ENCODE results near the gene ECI1.

Gene ECI1

DNA sequence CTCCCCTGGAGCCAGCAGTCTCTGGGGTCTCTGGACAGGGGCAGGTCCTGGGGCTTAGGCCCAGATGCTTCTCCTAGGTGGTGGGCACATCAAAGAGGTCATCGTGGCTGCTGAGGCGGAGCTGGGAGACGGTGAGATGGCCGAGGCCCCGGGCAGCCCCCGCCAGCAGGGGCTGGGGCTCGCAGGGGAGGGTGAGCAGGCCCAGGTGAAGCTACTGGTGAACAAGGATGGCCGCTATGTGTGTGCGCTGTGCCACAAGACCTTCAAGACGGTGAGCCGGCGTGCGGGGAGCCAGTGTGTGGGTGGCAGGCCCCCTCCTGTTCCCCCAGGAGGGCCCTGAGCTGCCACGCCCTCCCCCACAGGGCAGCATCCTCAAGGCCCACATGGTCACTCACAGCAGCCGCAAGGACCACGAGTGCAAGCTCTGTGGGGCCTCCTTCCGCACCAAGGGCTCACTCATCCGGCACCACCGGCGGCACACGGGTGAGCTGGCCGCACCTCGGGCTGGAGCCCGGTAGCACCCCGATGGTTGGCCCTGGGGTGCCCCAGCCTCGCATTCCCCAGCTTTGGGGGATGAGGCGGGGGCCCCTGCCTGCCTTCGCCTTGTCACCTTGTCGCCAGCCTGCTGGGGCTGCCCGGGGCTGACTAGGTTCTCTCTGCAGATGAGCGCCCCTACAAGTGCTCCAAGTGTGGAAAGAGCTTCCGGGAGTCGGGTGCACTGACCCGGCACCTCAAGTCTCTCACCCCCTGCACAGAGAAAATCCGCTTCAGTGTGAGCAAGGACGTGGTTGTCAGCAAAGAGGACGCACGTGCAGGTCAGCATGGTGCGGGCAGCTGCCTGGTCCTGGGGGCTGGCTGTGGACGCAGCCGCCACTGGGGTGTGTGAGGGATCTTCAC is 19.0 kb downstream of the ECI1 start:
- no peak for DNase-seq

DNA sequence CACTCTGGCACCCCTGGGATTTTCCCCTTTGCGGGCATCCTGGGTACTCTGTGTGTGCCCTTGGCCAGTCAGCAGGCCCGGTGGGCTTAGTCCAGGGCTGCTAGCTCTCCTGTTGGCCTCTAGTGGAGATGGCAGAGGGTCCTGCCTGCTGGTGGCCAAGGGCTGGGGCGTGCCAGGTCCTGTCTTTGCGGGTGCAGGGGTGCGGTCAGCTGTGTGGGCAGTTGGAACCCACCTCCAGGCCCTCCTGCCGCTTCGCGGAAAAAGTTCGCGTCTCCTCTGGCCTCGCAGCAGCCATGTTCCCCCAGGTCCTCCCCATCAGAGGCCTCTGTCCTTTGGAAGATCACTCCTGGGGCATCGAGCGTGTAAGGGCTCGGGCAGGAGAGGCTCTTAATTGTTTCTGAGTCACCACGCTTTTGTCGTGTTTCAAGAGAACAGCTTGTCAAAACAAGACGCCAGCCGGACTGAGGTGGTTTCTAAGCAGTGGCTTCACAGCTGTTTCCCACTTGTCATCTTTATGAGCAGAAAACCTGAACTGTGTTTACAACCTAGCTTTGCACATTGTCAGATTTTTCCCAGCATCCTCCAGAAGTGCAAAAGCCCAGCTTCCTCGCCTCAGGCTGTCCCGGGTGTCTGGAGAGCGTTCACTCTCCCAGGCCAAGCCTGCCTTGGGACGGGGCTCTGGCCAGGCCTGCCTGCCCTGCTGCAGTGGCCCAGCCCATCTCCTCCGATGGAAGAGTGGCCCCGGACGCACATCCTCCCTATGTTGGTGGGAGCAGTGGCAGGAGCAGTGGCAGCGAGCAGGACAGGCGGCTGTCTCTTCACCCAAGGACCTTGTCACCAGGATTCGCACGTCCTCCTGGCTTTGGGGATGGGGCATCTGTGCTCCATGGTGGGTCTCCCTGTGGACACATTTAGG is 20.1 kb downstream of the ECI1 start:
- DNase-seq = no peak

DNA sequence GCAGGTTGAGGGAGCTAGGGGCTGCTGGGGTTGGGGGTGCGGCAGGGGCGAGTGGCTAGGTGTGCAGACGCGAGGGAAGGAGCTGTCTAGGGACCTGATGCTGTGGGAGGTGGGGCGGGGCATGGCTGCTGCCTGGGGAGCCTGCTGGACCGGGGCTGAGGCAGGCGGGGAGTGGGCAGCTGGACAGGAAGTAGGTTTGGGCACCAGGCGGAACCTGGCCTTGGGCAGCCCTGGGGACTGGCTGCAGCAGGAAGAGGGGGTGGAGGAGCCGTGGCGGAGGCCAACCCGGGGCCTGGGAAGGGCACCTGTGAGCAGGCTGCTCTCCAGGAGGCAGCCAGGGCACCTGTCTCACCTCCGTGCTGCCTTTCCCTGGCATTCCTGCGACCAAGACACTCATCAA is 21.0 kb downstream of the ECI1 start:
- DNase-seq = no peak

DNA sequence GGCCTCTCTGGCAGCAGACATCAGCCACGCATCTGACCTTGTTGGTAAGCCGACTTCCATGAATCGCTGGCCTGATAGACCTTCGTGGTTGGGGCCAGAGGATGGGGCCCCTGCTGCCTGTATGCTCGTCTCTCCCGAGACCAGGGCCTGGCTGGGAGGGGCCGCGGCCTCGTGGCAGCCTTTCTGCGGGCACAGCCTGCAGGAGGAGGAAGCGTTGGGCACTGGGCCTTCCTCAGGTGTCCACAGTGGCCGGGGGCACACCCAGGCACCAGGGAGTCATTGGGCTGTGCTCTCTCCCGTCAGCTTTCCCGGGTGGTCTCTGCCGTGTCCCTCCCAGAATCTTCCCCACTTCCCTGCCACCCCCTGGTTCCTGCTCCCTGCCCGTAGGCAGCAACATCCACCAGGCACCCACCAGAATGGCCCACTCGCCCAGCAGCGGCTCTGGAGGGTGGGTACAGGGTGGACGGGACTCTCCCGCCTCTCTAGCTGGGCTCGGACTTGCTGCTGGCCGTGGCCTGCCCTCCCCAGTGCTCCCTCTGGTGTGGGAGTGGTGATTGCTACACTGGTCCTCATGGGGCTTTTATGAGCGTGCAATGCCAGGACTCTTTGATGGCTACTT is 21.6 kb downstream of the ECI1 start:
- DNase-seq = no peak

DNA sequence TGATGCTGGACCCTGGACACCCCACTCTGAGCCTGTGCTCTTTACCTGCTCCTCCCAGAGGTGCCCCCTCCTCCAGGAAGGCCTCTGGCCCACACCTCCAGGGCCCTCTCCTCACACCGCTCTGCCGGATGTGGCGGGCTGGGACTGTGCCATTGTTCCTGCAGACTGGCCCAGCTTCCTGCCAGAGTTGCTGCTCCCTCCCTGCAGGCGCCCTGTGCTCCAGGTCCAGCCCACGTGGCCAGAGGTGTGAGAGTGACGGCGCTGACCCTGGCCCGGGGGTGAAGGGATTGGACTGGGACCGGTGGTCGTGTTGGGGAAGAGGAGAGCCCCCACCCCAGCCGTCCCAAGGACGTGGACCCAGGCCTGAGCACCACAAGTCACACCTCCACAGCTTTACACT is 22.3 kb downstream of the ECI1 start:
- no peak for DNase-seq

DNA sequence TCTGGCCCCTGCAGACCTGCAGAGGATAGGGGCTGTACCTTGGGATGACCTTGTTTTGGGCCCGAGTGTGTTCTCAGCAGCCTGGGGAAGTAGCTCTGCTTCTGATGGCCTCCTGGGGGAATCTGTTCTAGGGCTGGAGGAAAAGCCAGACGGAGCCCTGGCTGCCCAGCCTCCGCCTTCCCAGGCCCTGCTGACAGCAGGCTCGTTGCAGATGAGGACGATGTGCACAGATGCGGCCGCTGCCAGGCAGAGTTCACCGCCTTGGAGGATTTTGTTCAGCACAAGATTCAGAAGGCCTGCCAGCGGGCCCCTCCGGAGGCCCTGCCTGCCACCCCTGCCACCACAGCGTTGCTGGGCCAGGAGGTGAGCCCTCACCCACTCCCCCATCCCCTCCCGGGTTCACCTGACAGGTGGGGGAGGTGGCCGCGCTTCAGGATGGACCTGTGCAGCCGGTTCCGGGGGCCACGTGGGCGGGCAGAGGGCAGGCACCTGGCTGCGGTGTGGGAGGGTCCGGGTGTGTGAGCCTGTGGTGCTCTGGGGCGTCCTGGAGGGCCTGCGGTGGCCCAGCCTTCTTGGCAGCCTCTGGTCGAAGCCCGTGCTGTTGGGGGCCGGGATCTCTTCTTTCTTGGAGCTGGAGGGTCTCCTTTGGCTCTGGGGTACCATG is 23.1 kb downstream of the ECI1 start:
- no peak for DNase-seq

DNA sequence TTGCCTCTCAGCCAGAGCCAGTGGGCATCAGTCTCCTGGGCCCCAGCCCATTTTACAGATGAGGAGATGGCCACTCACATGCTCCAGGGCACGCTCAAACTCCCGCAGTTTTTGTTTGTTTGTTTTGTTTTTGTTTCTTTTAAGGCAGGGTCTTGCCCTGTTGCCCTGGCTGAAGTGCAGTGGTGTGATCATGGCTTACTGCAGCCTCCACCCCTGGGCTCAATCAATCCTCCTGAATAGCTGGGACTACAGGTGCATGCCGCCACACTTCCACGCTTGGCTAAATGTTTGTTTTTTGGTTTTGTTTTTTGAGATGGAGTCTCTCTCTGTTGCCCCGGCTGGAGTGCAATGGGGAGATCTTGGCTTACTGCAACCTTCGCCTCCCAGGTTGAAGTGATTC is 24.5 kb downstream of the ECI1 start:
- DNase-seq = no peak

DNA sequence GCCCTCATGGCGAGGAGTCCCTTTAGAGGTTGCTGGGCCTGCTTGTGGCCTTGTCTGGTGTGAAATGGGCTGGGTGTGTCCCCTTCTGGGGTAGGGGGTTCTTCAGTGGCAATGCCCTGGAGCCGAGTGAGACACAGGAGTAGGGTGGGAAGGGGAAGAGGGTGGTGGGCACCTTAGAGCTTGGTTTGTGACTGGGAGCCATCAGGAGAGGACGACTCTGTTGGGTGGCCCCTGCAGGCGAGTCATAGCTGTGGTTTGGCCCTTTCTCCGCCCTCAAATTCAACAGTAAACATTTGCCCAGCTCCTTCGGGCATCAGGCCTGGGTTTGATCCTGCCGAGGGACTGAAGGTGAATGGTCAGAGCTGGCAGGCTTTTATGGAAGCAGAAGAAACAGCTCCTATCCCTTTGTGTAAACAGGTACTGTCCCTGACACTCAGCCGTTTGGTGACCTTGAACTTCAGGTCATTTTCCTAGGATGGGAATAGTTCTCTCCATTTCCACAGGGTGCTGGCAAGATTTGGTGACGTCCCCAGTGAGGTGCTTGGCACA is 25.1 kb downstream of the ECI1 start:
- DNase-seq = no peak

DNA sequence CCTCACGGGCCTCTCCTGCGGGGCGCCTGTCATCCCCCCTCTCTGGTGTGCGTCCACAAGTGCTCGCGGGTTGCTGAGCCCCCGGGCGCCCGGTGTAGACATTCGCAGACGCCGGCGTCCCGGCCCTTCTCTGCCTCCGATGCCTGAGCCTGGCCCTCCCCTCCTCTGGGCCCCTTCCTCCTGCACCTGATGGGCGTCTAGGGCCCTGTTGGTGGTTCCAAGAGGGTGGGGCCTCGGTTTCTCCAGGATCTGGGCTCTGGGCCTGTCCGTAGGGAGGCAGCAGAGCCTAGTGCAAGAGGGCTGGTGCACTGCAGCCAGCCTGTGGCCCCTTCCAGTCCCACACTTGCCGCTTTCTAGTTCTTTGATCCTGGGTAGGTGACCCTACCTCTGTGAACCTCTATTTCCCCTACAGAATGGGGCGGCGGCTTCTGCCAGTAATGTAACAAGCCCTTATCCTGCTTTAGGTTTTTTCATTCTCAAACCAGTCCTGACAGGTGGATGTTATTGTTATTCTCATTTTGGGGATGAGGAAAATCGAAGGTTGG is 27.4 kb downstream of the ECI1 start:
- no peak for DNase-seq

DNA sequence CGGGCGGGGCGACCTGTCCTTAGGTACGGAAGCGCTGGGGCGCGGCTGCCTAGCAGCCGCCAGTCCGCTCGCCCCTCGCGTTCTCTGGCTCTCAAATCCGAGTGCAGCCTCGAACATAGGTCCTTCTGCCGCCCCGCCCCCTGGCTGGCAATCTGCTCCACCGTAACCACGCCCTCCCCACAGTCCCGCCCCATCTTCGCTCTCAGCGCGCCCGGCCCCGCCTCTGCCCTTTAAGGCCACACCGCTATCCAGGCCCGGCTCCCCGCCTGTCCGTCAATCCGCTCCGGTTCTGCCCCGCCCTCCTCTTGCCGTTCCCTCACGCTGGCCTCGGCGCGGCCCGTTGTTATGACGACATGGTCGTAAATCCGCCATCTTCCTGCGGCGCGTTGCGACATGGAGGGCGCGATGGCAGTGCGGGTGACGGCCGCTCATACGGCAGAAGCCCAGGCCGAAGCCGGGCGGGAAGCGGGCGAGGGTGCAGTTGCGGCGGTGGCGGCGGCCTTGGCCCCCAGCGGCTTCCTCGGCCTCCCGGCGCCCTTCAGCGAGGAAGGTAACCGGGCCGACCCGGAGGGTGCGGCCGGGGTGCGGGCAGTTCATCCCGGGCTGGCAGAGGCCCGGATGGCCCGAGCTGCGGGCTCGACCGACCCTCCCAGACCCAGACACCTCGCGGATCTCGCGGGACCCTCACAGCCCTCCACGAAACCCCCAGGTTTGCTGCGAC is 28.0 kb downstream of the ECI1 start, which contains the start of gene E4F1:
E4F1 (plus strand) TSS at position 371 of the 721 bp plus-strand sequence; CDS start at position 394, 23 bp downstream.
- peak; percentile 98 for DNase-seq

DNA sequence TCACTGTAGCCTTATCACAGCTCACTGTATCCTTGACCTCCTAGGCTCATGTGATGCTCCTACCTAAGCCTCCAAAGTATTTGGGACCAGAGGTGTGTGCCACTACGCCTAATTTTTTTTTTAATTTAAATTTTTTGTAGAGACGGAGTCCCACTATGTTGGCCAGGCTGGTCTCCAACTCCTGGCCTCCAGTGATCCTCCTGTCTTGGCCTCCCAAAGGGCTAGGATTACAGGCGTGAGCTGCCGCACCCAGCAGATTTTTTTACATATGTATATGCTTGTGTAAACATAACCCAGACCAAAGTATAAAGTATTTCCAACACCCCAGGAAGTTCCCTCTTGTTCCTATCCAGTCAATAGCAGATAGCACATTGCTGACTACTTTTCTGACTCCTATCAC is 35.1 kb downstream of the ECI1 start:
- no peak for DNase-seq

DNA sequence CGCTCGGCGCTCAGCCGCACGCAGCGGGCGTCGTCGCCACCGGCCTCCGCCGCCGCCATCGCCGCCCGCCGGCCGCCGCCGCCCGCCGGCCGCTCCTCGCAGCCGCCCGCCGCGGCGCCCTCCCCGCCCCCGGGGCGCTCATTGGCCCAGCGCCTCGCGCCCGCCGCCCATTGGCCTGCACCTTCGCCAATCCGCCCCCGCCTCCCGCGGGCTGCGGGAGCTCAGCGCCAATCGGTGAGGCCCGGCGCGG is 36.7 kb downstream of the ECI1 start, which contains the start of gene PGP:
PGP (minus strand) TSS at position 122 of the 250 bp plus-strand sequence; CDS start at position 59, 63 bp downstream.
- no peak for DNase-seq

DNA sequence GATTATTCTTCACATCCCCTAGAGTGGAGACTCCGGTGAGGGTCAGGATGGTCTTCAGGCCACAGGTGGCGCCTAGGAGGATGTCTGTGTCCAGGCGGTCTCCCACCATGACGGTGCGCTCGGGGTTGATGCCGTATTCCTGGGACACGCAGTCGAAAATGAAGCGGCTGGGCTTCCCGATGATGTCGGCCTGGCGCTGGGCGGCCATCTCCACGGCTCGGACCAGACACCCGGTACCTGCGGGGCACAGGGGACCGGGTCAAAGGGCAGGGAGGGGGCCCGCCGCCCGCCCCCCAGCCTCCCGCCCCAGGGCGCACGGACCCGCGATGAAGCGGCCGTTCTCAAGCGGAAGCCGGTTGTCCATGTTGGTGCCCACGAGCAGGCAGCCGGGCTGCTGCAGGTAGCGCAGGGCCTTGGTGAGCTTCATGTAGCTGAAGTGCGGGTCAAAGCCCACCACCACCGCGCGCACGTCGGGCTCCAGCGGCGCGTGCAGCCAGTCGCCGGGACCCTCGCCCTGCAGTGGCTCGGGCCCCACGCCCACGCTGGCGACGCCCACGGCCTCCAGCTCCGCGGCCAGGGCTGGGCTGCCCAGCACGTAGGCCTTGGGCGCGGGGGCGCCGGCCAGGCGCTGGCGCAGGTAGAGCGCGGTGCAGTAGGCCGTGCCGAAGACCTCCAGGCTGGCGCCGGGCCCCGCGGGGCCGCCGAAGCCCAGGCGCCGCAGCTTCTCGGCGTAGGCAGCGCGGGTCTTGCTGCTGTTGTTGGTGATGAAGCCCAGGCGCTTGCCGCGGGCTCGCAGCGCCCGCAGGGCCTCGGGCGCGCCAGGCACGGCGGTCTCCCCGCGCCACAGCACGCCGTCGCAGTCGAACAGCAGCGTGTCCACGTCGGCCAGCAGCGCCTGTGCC is 37.3 kb downstream of the ECI1 start:
- DNase-seq = no peak

DNA sequence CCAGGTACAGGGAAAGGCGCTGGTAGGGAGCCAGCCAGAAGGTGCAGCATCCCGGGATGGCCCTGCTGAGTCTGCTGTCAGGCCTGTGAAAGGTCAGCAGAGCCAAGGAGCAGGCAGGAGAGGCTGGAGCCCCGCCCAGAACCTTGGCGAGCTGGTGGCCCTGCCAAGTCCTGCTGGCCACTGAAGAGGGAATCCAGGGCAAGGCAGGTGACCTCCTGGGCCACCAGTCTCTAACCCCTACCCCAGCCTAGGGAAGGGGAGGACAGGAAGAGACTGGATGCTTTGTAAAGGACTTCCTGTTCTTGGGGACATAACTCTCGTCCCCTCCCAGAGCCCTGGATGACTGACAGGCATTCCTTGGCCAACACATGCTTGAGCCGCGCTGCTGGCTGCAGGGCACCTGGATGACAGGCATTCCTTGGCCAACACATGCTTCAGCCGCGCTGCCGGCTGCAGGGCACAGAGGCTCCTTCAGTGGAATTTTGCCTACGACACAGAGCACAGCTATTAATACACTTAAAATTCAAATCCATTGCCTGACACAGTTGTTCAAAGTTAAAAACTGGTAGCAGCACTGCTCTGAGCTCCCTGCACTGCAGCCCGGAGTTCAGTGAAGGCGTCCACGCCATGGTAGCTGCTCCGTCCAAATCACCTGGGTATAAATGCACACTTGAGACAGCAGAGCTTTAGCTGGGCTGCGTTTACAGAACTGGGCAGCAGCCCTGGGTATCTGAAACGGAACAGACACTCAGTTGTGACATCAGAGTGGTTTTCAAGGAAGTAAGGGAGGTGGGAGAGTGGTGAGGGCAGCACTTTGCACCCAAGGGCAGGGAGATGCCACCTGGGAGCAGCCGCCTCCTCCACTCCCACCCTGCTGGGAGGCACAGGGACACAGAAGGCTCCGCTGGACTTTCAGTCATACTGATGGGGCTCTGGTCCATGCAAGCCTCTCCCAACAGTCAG is 38.7 kb downstream of the ECI1 start:
- no peak for DNase-seq

DNA sequence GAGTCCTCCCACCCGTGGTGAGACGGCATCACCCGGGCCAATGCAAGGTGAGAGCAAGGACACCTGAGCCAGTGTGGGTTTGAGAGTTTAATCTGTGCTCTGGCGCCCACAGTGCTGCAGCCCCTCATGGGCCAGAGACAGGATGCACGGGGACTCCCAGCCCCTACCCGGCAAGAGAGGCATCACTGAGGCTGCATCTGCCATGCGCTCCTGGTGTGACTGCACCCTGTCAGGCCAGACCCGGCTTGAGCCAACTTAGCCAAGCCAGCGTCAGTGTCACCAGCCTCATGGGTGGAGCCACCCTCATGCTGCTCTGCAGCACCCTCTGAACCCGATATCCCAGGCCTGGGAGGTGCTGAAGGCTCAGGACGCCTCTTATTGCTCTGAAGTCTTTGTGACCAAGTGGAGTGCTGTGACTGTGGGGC is 39.5 kb downstream of the ECI1 start:
- no peak for DNase-seq

DNA sequence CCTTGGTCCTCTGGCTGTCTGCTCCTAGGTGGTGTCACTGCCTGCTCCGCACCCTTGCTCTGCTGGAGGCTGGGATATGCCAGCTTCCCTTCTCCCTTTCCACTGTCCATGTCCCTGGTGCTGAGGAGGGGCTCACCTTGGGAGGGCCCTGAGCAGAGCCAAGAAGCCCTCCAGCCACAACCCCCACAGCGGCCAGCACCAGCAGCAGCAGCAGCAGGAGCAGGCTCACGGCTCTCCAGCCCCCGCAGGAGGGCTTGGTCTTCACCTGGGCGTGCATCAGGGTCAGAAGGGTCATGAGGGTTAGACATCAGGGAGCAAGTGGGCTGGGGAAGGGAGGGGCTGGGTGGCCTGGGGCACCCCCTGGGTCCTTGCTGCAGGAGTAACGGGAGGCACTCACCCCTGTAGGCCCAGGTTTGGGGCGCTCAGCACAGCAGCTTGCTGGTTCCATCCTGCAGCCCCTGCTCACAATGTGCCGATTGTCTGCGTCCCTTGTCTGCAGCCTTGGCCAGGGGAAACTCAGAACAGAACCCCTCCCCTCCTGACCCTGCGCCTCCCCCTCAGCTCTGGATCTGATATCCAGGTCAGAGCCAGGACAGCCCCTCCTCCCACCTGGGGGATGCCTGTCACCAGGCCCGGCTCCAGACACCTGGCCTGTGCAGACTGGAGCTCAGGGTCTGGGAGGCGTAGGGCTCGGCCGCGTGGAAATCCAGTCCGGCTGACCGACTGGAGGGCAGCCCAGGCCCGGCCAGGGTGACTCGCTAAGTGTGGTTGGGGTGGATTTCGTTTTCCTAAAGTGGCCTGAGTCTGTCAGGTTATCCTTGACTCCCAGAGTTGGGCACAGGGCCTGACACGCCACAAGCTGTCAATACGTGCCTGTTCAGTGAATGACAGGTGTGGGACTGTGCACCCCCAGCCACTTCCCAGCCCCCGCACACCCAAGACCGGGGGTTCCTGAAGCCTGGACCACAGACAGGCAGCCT is 40.7 kb downstream of the ECI1 start, which contains the start of gene BRICD5:
BRICD5 (minus strand) TSS at position 478 of the 980 bp plus-strand sequence; CDS start at position 448, 30 bp downstream.
- no peak for DNase-seq

DNA sequence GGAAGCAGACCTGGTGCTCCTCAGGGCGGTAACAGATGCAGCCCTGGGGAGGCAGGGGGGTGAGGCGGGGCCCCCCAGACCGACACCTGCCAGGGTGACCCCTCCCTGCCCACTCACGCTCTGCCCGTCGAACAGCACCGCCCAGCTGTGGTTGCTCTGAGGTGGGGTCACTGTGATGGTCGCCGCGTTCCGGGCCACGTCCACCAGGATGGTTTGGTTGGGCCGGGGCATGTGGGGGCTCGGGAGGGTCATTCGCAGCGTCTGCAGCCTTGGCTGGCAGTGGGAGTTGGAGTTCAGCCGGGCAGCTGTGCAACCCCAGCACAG is 41.4 kb downstream of the ECI1 start:
- no peak for DNase-seq

Measured in DMS 273 treated with DMSO at 0.1 percent for 48 hours (cell line).